ENCODE results near the gene TOMM70.

DNA sequence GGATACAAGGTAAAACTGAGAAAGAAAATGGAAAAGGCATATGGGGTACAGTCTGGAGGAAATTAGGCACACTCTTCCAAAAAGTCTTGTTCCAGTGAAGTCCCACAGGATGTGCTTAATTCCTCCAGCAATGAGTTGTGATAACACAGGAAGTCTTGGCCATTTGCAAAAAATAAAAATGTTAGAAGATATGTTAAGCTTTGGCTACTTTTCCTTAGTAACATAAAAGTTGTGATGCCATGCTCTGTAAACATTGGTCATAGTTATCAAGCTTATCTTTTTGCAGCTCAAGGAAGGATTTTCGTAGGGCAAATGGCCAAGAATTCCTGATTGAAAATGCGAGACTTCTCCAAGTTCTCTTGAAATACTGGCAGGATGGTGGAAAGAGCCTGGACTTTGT lies 26.8 kb upstream of the TOMM70 start:
- TF ChIP-seq ZNF121 (CRISPR knock-in tag; IDR thresholded peaks at IDR 0.05) (no peak), CREB1 (CRISPR knock-in tag; IDR thresholded peaks at IDR 0.05) (no peak), SMAD4 (CRISPR knock-in tag; IDR thresholded peaks at IDR 0.05) (no peak), NR1H2 (CRISPR knock-in tag; IDR thresholded peaks at IDR 0.05) (no peak), TEAD4 (CRISPR knock-in tag; IDR thresholded peaks at IDR 0.05) (no peak), CREM (CRISPR knock-in tag; IDR thresholded peaks at IDR 0.05) (no peak), JAZF1 (CRISPR knock-in tag; IDR thresholded peaks at IDR 0.05) (no peak)
- TF ChIP-seq, protein P1, sequence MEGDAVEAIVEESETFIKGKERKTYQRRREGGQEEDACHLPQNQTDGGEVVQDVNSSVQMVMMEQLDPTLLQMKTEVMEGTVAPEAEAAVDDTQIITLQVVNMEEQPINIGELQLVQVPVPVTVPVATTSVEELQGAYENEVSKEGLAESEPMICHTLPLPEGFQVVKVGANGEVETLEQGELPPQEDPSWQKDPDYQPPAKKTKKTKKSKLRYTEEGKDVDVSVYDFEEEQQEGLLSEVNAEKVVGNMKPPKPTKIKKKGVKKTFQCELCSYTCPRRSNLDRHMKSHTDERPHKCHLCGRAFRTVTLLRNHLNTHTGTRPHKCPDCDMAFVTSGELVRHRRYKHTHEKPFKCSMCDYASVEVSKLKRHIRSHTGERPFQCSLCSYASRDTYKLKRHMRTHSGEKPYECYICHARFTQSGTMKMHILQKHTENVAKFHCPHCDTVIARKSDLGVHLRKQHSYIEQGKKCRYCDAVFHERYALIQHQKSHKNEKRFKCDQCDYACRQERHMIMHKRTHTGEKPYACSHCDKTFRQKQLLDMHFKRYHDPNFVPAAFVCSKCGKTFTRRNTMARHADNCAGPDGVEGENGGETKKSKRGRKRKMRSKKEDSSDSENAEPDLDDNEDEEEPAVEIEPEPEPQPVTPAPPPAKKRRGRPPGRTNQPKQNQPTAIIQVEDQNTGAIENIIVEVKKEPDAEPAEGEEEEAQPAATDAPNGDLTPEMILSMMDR (IDR thresholded peaks at IDR 0.05) = no peak
- TF ChIP-seq, protein P2, sequence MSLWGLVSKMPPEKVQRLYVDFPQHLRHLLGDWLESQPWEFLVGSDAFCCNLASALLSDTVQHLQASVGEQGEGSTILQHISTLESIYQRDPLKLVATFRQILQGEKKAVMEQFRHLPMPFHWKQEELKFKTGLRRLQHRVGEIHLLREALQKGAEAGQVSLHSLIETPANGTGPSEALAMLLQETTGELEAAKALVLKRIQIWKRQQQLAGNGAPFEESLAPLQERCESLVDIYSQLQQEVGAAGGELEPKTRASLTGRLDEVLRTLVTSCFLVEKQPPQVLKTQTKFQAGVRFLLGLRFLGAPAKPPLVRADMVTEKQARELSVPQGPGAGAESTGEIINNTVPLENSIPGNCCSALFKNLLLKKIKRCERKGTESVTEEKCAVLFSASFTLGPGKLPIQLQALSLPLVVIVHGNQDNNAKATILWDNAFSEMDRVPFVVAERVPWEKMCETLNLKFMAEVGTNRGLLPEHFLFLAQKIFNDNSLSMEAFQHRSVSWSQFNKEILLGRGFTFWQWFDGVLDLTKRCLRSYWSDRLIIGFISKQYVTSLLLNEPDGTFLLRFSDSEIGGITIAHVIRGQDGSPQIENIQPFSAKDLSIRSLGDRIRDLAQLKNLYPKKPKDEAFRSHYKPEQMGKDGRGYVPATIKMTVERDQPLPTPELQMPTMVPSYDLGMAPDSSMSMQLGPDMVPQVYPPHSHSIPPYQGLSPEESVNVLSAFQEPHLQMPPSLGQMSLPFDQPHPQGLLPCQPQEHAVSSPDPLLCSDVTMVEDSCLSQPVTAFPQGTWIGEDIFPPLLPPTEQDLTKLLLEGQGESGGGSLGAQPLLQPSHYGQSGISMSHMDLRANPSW (CRISPR knock-in tag; conservative IDR thresholded peaks at IDR 0.05; ENCODE audit: low read depth) = no peak
- TF ChIP-seq, protein P3, sequence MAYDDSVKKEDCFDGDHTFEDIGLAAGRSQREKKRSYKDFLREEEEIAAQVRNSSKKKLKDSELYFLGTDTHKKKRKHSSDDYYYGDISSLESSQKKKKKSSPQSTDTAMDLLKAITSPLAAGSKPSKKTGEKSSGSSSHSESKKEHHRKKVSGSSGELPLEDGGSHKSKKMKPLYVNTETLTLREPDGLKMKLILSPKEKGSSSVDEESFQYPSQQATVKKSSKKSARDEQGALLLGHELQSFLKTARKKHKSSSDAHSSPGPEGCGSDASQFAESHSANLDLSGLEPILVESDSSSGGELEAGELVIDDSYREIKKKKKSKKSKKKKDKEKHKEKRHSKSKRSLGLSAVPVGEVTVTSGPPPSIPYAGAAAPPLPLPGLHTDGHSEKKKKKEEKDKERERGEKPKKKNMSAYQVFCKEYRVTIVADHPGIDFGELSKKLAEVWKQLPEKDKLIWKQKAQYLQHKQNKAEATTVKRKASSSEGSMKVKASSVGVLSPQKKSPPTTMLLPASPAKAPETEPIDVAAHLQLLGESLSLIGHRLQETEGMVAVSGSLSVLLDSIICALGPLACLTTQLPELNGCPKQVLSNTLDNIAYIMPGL (CRISPR knock-in tag; IDR thresholded peaks at IDR 0.05) = no peak
- TF ChIP-seq, protein P4, sequence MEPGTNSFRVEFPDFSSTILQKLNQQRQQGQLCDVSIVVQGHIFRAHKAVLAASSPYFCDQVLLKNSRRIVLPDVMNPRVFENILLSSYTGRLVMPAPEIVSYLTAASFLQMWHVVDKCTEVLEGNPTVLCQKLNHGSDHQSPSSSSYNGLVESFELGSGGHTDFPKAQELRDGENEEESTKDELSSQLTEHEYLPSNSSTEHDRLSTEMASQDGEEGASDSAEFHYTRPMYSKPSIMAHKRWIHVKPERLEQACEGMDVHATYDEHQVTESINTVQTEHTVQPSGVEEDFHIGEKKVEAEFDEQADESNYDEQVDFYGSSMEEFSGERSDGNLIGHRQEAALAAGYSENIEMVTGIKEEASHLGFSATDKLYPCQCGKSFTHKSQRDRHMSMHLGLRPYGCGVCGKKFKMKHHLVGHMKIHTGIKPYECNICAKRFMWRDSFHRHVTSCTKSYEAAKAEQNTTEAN (CRISPR knock-in tag; IDR thresholded peaks at IDR 0.05) = no peak
